Cardiac fibroblast (primary cell): ENCODE data around the gene FBXO17.

Source experiments
- DNase-seq, 2 donors: peaks; one replicate each; pipeline versions ENCODE4 v3.0.0 to v3.0.0-alpha.2; 2010; ENCODE audit warnings: low read depth in 2 of 2
- H3K4me3 ChIP-seq, 2 donors: replicated peaks in 1 of 2; 1 replicate in 1 of 2; 2 replicates in 1 of 2; pipeline ENCODE4 v1.5.1; 2011; ENCODE audit warnings: low read depth in 2 of 2, low read length in 2 of 2, mild to moderate bottlenecking in 2 of 2, moderate library complexity in 1 of 2
- TF ChIP-seq, protein P1 (sequence below): IDR thresholded peaks from one replicate; pipeline ENCODE4 v1.5.1; 2011; ENCODE audit warnings: low read depth, mild to moderate bottlenecking, low read length, inconsistent platforms

Gene FBXO17

DNA sequence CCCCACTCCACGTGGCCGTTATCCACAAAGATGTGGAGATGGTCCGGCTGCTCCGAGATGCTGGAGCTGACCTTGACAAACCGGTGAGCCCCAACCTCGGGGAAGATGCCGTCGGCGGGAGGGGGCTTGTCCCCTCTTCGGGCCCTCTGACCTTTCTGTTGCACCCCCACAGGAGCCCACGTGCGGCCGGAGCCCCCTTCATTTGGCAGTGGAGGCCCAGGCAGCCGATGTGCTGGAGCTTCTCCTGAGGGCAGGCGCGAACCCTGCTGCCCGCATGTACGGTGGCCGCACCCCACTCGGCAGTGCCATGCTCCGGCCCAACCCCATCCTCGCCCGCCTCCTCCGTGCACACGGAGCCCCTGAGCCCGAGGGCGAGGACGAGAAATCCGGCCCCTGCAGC, 68.3 kb downstream of the FBXO17 start:
- TF ChIP-seq, protein P1, sequence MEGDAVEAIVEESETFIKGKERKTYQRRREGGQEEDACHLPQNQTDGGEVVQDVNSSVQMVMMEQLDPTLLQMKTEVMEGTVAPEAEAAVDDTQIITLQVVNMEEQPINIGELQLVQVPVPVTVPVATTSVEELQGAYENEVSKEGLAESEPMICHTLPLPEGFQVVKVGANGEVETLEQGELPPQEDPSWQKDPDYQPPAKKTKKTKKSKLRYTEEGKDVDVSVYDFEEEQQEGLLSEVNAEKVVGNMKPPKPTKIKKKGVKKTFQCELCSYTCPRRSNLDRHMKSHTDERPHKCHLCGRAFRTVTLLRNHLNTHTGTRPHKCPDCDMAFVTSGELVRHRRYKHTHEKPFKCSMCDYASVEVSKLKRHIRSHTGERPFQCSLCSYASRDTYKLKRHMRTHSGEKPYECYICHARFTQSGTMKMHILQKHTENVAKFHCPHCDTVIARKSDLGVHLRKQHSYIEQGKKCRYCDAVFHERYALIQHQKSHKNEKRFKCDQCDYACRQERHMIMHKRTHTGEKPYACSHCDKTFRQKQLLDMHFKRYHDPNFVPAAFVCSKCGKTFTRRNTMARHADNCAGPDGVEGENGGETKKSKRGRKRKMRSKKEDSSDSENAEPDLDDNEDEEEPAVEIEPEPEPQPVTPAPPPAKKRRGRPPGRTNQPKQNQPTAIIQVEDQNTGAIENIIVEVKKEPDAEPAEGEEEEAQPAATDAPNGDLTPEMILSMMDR: no peak
- H3K4me3 ChIP-seq: no peak overlapping the region
- no peak for DNase-seq

DNA sequence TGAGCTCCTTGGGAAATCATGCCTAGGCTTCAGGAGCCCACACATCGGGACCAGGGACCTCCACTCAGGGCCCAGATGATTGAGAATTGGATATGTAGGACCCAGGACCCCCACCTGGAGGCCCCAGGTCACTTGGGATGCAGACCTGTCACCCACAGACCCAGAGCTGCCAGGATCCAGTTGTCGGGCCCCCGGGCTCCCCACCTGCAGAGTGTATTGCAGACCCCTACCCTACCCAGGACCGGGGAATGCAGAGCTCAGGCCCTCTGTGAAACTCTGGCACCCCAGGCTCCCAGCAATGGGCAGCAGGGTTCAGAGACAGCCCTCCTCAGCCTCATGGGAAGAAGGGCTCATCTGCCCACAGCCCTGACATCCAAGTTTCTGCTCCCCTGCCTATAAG, 69.9 kb downstream of the FBXO17 start:
- no peak overlapping the region for H3K4me3 ChIP-seq
- TF ChIP-seq, protein P1: no peak
- DNase-seq: no peak

DNA sequence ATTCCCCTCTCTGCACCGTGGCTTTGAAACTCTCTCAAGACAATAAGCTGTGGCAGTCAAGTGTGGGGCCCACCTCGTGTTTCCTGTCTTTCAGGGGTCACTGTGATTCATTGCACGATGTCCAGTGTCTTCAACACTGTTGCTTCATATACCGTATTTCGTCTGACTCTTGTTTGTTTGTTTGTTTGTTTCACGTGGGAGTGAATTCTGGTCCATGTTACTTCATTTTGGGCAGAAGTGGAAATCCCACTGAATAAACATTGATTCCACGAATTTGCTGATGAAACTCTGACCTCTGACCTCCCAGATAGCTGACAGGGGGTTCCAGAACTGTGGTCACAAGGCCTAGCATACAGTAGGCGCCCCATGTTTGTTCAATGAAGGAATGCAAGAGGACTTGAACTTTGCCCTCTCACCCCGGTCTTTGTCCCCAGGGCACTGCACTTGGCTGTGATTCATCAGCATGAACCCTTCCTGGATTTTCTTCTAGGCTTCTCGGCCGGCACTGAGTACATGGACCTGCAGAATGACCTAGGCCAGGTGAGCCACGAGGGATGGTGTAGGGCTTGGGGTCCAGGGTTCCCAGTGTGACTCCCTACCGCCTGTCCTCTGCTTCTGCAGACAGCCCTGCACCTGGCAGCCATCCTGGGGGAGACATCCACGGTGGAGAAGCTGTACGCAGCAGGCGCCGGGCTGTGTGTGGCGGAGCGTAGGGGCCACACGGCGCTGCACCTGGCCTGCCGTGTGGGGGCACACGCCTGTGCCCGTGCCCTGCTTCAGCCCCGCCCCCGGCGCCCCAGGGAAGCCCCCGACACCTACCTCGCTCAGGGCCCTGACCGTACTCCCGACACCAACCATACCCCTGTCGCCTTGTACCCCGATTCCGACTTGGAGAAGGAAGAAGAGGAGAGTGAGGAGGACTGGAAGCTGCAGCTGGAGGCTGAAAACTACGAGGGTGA, 70.7 kb downstream of the FBXO17 start:
- no peak overlapping the region for H3K4me3 ChIP-seq
- TF ChIP-seq, protein P1: no peak

DNA sequence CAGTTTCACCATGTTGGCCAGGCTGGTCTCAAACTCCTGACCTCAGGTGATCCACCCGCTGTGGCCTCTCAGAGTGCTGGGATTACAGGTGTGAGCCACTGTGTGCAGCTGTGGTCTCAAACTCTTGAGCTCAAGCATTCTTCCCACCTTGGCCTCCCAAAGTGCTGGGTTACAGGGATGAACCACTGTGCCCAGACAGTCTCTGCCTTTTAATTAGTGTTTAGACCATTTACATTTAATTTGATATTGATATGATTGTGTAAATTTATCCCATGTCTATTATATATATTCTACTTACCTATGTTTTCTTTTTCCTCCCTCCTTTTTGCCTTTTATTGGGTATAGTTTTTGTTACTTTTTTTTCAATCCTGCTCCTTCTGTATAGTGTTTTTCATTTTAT, 73.9 kb downstream of the FBXO17 start:
- no peak overlapping the region for H3K4me3 ChIP-seq
- DNase-seq: no peak
- TF ChIP-seq, protein P1: no peak

More for the DNA sequence above, 70.7 kb downstream of the FBXO17 start:
- peak in 1 of 2 donors; percentile 11 for DNase-seq

DNA sequence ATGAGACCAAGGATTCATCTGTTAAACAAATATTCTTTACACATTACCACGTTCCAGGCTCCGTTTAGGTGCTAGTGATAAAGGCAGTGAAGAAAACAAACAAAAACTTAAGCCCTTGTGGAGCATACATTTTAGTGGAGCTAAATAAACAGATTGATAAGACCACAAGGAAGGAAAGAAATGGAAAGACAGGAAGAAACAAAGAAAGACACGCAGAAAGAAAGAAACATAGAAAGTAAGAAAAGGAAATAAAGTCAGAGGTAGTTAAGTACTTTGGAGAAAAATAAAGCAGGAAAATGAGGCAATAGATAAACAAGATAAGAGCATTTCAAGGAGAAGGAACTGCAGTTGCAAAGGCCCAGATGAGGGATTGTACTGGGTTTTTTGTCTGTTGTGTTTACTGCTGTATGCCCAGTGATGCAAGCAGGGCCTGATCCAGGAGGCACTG, 74.8 kb downstream of the FBXO17 start:
- TF ChIP-seq, protein P1: no peak
- H3K4me3 ChIP-seq: peak overlapping the region; percentile 78 to 93
- DNase-seq: peak; percentile 17 to 29

DNA sequence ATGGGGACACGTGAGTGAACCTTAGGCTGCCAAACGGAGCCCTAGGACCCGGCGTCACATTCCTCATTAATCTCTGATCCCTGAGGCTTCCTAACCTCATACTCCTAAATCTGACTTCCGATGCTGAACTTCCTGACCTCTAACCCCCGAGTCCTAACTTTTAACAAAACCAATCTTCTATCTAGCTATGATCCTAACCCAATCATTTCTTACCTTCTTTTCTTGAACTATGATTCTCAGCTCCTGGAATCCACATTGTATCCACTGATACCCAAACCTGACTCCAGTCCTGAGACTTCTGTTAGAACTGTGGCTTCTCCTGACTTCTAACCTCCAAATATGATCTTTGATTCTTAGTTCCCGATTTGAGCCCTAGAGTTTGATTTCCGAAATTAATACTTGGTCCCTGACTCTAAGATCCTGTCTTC, 75.3 kb downstream of the FBXO17 start:
- TF ChIP-seq, protein P1: no peak
- H3K4me3 ChIP-seq: peak overlapping the region; percentile 78 to 93
- no peak for DNase-seq
